H1 (cell line): Measurements from ENCODE around the gene AOAH. TPM values are rescaled to one million over a fixed set of nuclear protein-coding genes. Genes with fewer than 3 reads are reported as not detected.
A peak's percentile ranks its signal among the peaks of the same experiment; 100 is the strongest.

Experiments used
- CTCF ChIA-PET: fragments of 300-600 bp; sonication (Branson Sonifier 250); formaldehyde crosslinking; loops from one replicate; lab custom pipeline; 2021; ENCODE audit not compliant: partially characterized antibody; lab: Charles Lee
- POLR2A ChIA-PET: fragments of 300-600 bp; sonication (Branson Sonifier 250); formaldehyde crosslinking; loops from one replicate; lab custom pipeline; 2021; ENCODE audit warnings: inconsistent platforms; ENCODE audit not compliant: partially characterized antibody; lab: Charles Lee
- DNase-seq, 2 experiments: peaks; one replicate each; pipeline versions ENCODE4 v3.0.0 to v3.0.0-alpha.2; 2010 to 2022; ENCODE audit warnings: low spot score in 2 of 2, low read depth in 1 of 2, mixed read lengths in 1 of 2
- FAIRE-seq: peaks from 2 replicates; lab custom pipeline; 2011; peaks lifted over from hg19 to GRCh38; lab: Jason Lieb, UNC
- H2AFZ ChIP-seq: 2 replicates; pipeline ENCODE4 v1.8.1; 2012; ENCODE audit warnings: low read length, inconsistent platforms
- H2AK5ac ChIP-seq: 2 replicates; pipeline ENCODE4 v1.6.1; 2013; ENCODE audit warnings: low read depth, low read length
- H2BK120ac ChIP-seq: replicated peaks from 2 replicates; pipeline ENCODE3; 2013; ENCODE audit warnings: low read depth, low read length, inconsistent platforms
- H2BK12ac ChIP-seq: 2 replicates; pipeline ENCODE4 v1.6.1; 2013; ENCODE audit warnings: low read depth, low read length
- H2BK15ac ChIP-seq: 2 replicates; pipeline ENCODE4 v1.6.1; 2013; ENCODE audit warnings: low read length
- H2BK20ac ChIP-seq: 2 replicates; pipeline ENCODE4 v1.6.1; 2013; ENCODE audit warnings: low read length
- H2BK5ac ChIP-seq: 2 replicates; pipeline ENCODE4 v1.6.1; 2013; ENCODE audit warnings: low read depth, low read length
- H3K14ac ChIP-seq: 2 replicates; pipeline ENCODE4 v1.6.1; 2013; ENCODE audit warnings: inconsistent platforms; ENCODE audit not compliant: insufficient read length
- H3K18ac ChIP-seq: 2 replicates; pipeline ENCODE4 v1.6.1; 2013; ENCODE audit warnings: low read length; ENCODE audit errors: extremely low read depth
- H3K23ac ChIP-seq: 2 replicates; pipeline ENCODE4 v1.6.1; 2013; ENCODE audit warnings: inconsistent platforms; ENCODE audit not compliant: insufficient read length
- H3K23me2 ChIP-seq: 2 replicates; pipeline ENCODE4 v1.6.1; 2013; ENCODE audit warnings: low read depth, low read length
- H3K27ac ChIP-seq: 2 replicates; pipeline ENCODE4 v1.6.1; 2011; ENCODE audit warnings: low read depth, low read length, inconsistent platforms
- H3K27me3 ChIP-seq, 4 experiments: replicated peaks in 1 of 4; 1 replicate in 1 of 4; 2 replicates in 3 of 4; pipeline versions ENCODE4 v1.6.1 to v1.8.1; 2011 to 2013; ENCODE audit warnings: low read length in 3 of 4, mild to moderate bottlenecking in 3 of 4, inconsistent platforms in 2 of 4, mixed read lengths in 2 of 4, moderate library complexity in 1 of 4; ENCODE audit not compliant: control insufficient read depth in 3 of 4, insufficient read depth in 3 of 4; ENCODE audit errors: extremely low read depth in 1 of 4
- H3K36me3 ChIP-seq, 4 experiments: 2 replicates each; pipeline versions ENCODE4 v1.6.1 to v1.8.1; 2011 to 2013; ENCODE audit warnings: mild to moderate bottlenecking in 4 of 4, low read length in 3 of 4, moderate library complexity in 2 of 4, control low read depth in 1 of 4, inconsistent platforms in 1 of 4; ENCODE audit not compliant: insufficient read depth in 4 of 4, control insufficient read depth in 2 of 4
- H3K4ac ChIP-seq: replicated peaks from 2 replicates; pipeline ENCODE3; 2013; ENCODE audit warnings: low read length, low read depth, mixed read lengths, inconsistent platforms; ENCODE audit not compliant: insufficient read length
- H3K4me1 ChIP-seq, 4 experiments: replicated peaks in 1 of 4; 1 replicate in 1 of 4; 2 replicates in 3 of 4; pipeline versions ENCODE4 v1.6.1 to v1.8.1; 2011 to 2013; ENCODE audit warnings: low read length in 3 of 4, inconsistent platforms in 2 of 4, mixed read lengths in 1 of 4; ENCODE audit not compliant: insufficient read depth in 4 of 4, control insufficient read depth in 3 of 4
- H3K4me2 ChIP-seq, 2 experiments: 2 replicates each; pipeline versions ENCODE4 v1.6.1 to v1.8.1; 2011 to 2013; ENCODE audit warnings: low read depth in 2 of 2, low read length in 2 of 2, control low read depth in 1 of 2, inconsistent platforms in 1 of 2, mild to moderate bottlenecking in 1 of 2; ENCODE audit not compliant: insufficient read depth in 1 of 2
- H3K4me3 ChIP-seq, 4 experiments: fragments of 200-600, 300-600 bp in 1 of 4; sonication (generic), shearing (Covaris generic), sonication (Bioruptor Twin) in 1 of 4; 2 replicates each; pipeline versions ENCODE4 v1.5.1 to v1.8.1; 2011 to 2016; ENCODE audit warnings: low read length in 4 of 4, low read depth in 3 of 4, control low read depth in 2 of 4, inconsistent platforms in 2 of 4, mild to moderate bottlenecking in 2 of 4, mixed read lengths in 1 of 4, moderate library complexity in 1 of 4; ENCODE audit not compliant: insufficient read depth in 2 of 4; ENCODE audit errors: extremely low read depth in 1 of 4
- H3K56ac ChIP-seq: replicated peaks from 2 replicates; pipeline ENCODE3; 2013; ENCODE audit warnings: low read depth, mild to moderate bottlenecking, mixed read lengths, low read length, inconsistent platforms; ENCODE audit not compliant: insufficient read length
- H3K79me1 ChIP-seq: 2 replicates; pipeline ENCODE4 v1.6.1; 2013; ENCODE audit warnings: low read depth, low read length, control low read depth
- H3K79me2 ChIP-seq, 2 experiments: 2 replicates each; pipeline versions ENCODE4 v1.6.1 to v1.8.1; 2012 to 2013; ENCODE audit warnings: low read length in 2 of 2, mild to moderate bottlenecking in 2 of 2, inconsistent platforms in 1 of 2; ENCODE audit not compliant: insufficient read depth in 2 of 2, control insufficient read depth in 1 of 2
- H3K9ac ChIP-seq, 4 experiments: replicated peaks in 1 of 4; 1 replicate in 1 of 4; 2 replicates in 3 of 4; pipeline versions ENCODE4 v1.6.1 to v1.8.1; 2011 to 2013; ENCODE audit warnings: low read depth in 3 of 4, low read length in 3 of 4, control low read depth in 2 of 4, mild to moderate bottlenecking in 2 of 4, moderate library complexity in 2 of 4, inconsistent platforms in 1 of 4; ENCODE audit errors: extremely low read depth in 1 of 4
- H3K9me3 ChIP-seq, 2 experiments: 2 replicates each; pipeline versions ENCODE4 v1.6.1 to v1.8.1; 2012 to 2013; ENCODE audit warnings: mild to moderate bottlenecking in 2 of 2, moderate library complexity in 2 of 2, control low read depth in 1 of 2, inconsistent platforms in 1 of 2, low read depth in 1 of 2, low read length in 1 of 2, mixed read lengths in 1 of 2; ENCODE audit not compliant: insufficient read depth in 2 of 2
- H4K20me1 ChIP-seq, 2 experiments: replicated peaks in 1 of 2; 2 replicates each; pipeline versions ENCODE3 to v1.8.1; 2011 to 2013; ENCODE audit warnings: inconsistent platforms in 2 of 2, low read length in 2 of 2, mild to moderate bottlenecking in 1 of 2; ENCODE audit not compliant: insufficient read depth in 2 of 2, control insufficient read depth in 1 of 2
- H4K5ac ChIP-seq: 2 replicates; pipeline ENCODE4 v1.6.1; 2013; ENCODE audit warnings: low read length, low read depth, mixed read lengths, inconsistent platforms; ENCODE audit not compliant: insufficient read length
- H4K8ac ChIP-seq: 2 replicates; pipeline ENCODE4 v1.8.0; 2013; ENCODE audit warnings: mild to moderate bottlenecking, moderate library complexity, low read length, inconsistent platforms; ENCODE audit not compliant: insufficient read depth; ENCODE audit errors: extremely low read depth
- H4K91ac ChIP-seq: replicated peaks from 2 replicates; pipeline ENCODE3; 2013; ENCODE audit warnings: low read length, mixed read lengths, inconsistent platforms; ENCODE audit not compliant: insufficient read length
- CTCF ChIP-seq, 3 experiments: IDR thresholded peaks; 1 replicate in 2 of 3; 2 replicates in 1 of 3; pipeline versions ENCODE4 v1.5.1 to v1.6.1; 2011; ENCODE audit warnings: low read length in 3 of 3, mild to moderate bottlenecking in 3 of 3, inconsistent platforms in 2 of 3, low read depth in 1 of 3, moderate library complexity in 1 of 3; ENCODE audit not compliant: insufficient read depth in 1 of 3; ENCODE audit errors: control extremely low read depth in 1 of 3
- EZH2 ChIP-seq: fragments of 200-600 bp; sonication (generic); IDR thresholded peaks from 2 replicates; pipeline ENCODE4 v1.7.1; 2012; ENCODE audit warnings: low read depth, mild to moderate bottlenecking, moderate library complexity, low read length, inconsistent platforms; ENCODE audit not compliant: severe bottlenecking
- GTF2F1 ChIP-seq: IDR thresholded peaks from 2 replicates; pipeline ENCODE4 v1.6.1; 2012; ENCODE audit warnings: low read depth, low read length, improper control_type of control experiment, borderline replicate concordance
- RAD21 ChIP-seq, 2 experiments: IDR thresholded peaks in 1 of 2; conservative IDR thresholded peaks in 1 of 2; 2 replicates each; pipeline ENCODE4 v1.6.1; 2011; ENCODE audit warnings: low read depth in 2 of 2, low read length in 2 of 2, improper control_type of control experiment in 1 of 2, inconsistent platforms in 1 of 2, mild to moderate bottlenecking in 1 of 2, moderate library complexity in 1 of 2
- TAF7 ChIP-seq: optimal IDR thresholded peaks from 2 replicates; pipeline ENCODE3; 2011; ENCODE audit warnings: low read depth, mild to moderate bottlenecking, inconsistent platforms, low read length, moderate library complexity, borderline replicate concordance
- TEAD4 ChIP-seq: IDR thresholded peaks from 2 replicates; pipeline ENCODE4 v1.6.1; 2012; ENCODE audit warnings: low read depth, low read length, inconsistent platforms, mixed read lengths
- WGBS, 2 experiments: shearing (Covaris generic) in 1 of 2; methylation state at CpG; one replicate each; pipeline versions ENCODE4 v1.1.6 to v1.1.7; 2013 to 2015; ENCODE audit warnings: low lambda C conversion rate in 2 of 2, mixed read lengths in 2 of 2, inconsistent platforms in 1 of 2, low coverage in 1 of 2, missing lambda C conversion rate in 1 of 2; ENCODE audit not compliant: insufficient replicate concordance in 2 of 2, insufficient coverage in 1 of 2, insufficient read length in 1 of 2; ENCODE audit errors: extremely low coverage in 1 of 2, missing lambda C conversion rate in 1 of 2; 5-methylcytosine and 5-hydroxymethylcytosine counted together
- polyA plus RNA-seq, 7 experiments: library from polyadenylated mRNA; depleted of rRNA in 3 of 7; stranded (reverse) in 5 of 7; unstranded in 2 of 7; fragments of >200 nt in 5 of 7; fragments of 200-250 nt in 2 of 7; gene quantifications; 1 replicate in 5 of 7; 2 replicates in 1 of 7; 4 replicates in 1 of 7; pipeline versions ENCODE4 v1.2.1 to v1.2.3, GENCODE V29; 2011 to 2013; ENCODE audit warnings: missing spikeins in 2 of 7, mixed read lengths in 2 of 7
- total RNA-seq: library from RNA; stranded (reverse); fragmentation: NEBNext Ultra II Directional; extraction: Animal tissue kit (Norgen Biotek cat#: 25700); gene quantifications from 2 replicates; pipeline ENCODE4 v1.2.1, GENCODE V29; 2021

Gene AOAH
- total and polyA plus RNA-seq, 2 of the 8 experiments (the other 6 are each of a cell fraction or from before 2014, with no cell fraction given): 0.08 TPM; not detected in 1

GRCh38 chr7:36509962-36510361 lies 214.3 kb downstream of the AOAH start:
- H2BK15ac ChIP-seq: 0 out of 2 replicates have a peak overlapping the region, but pooled peaks have one; percentile 54
- no peaks in the 10 kb centered on the region for H3K27me3 ChIP-seq
- H3K18ac ChIP-seq: no peak overlapping the region
- H3K36me3 ChIP-seq: no peaks in the 10 kb centered on the region
- H3K23me2 ChIP-seq: peaks cover 2% of the 10 kb centered on the region; the same call in 1 of the 2 replicates
- no peak overlapping the region for H3K4me3 ChIP-seq
- POLR2A ChIA-PET: no interaction called here
- no peaks in the 10 kb centered on the region for H4K20me1 ChIP-seq
- H3K56ac ChIP-seq: no peak overlapping the region
- H4K5ac ChIP-seq: no peak overlapping the region
- no peaks in the 10 kb centered on the region for H3K79me1 ChIP-seq
- DNase-seq: no peak
- H3K9me3 ChIP-seq: no peaks in the 10 kb centered on the region; a peak in 1 of 4 replicates
- H3K9ac ChIP-seq: no peak overlapping the region
- H3K4me1 ChIP-seq: 0 out of 7 replicates have a peak, but pooled peaks cover 0 to 2% (median 0%) of the 10 kb centered on the region in 4 experiments
- H4K8ac ChIP-seq: no peak overlapping the region
- no peak overlapping the region for H3K27ac ChIP-seq
- 92% methylated on average over 9 of the region's 9 CpGs; no CpG with 5 or more reads in 1 of the 2 experiments for WGBS, 2 experiments
- H3K23ac ChIP-seq: no peak overlapping the region
- no peak overlapping the region for H2AK5ac ChIP-seq
- H2BK5ac ChIP-seq: no peak overlapping the region
- no peak for FAIRE-seq
- H3K14ac ChIP-seq: no peak overlapping the region
- H3K4me2 ChIP-seq: no peak overlapping the region
- no peaks in the 10 kb centered on the region for H3K79me2 ChIP-seq
- TF ChIP-seq TEAD4 (no peak), CTCF (IDR thresholded peaks at IDR 0.05; ENCODE audit: control extremely low read depth in 1 of 3, insufficient read depth in 1 of 3, low read depth in 1 of 3, low read length in 3 of 3) (peak in 2 of 3 experiments; percentile 29 to 32; a peak in 2 of 4 replicates), TAF7 (no peak), EZH2 (no peak), RAD21 (IDR thresholded peaks at IDR 0.05 in 1 of 2, conservative IDR thresholded peaks at IDR 0.05 in 1 of 2; ENCODE audit: low read depth in 2 of 2, low read length in 2 of 2) (peak in 1 of 2 experiments; percentile 34; a peak in 1 of 4 replicates), GTF2F1 (no peak)
- H2BK20ac ChIP-seq: no peak overlapping the region
- H2BK12ac ChIP-seq: 0 out of 2 replicates have a peak overlapping the region, but pooled peaks have one; percentile 1
- no peak overlapping the region for H3K4ac ChIP-seq
- H4K91ac ChIP-seq: no peak overlapping the region
- CTCF ChIA-PET: interaction anchor here (0.5 to 1.7 kb wide), 6 partner anchors 13 to 724 kb away, joined by 3 to 7 read pairs (median 3); no protein-coding TSS in a partner anchor
- no peak overlapping the region for H2BK120ac ChIP-seq
- peak overlapping the region; percentile 18; the same call in 1 of the 2 replicates for H2AFZ ChIP-seq
